Stimulated activated CD4-positive, alpha-beta T cell treated with anti-CD3 and anti-CD28 coated beads, Interleukin-4, amount 100 ng/mL, for 48 hours (primary cell): ENCODE data around the gene UTP15.

Experiments
- DNase-seq, 2 donors: peaks; one replicate each; pipeline ENCODE4 v3.0.0-alpha.2; 2020; ENCODE audit warnings: low read depth in 2 of 2

Gene UTP15, protein sequence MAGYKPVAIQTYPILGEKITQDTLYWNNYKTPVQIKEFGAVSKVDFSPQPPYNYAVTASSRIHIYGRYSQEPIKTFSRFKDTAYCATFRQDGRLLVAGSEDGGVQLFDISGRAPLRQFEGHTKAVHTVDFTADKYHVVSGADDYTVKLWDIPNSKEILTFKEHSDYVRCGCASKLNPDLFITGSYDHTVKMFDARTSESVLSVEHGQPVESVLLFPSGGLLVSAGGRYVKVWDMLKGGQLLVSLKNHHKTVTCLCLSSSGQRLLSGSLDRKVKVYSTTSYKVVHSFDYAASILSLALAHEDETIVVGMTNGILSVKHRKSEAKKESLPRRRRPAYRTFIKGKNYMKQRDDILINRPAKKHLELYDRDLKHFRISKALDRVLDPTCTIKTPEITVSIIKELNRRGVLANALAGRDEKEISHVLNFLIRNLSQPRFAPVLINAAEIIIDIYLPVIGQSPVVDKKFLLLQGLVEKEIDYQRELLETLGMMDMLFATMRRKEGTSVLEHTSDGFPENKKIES

GRCh38 chr5:73565139-73565968 is at the start of gene UTP15, which contains the start of gene ANKRA2:
UTP15 (plus strand) TSS chr5:73565743; CDS start chr5:73567345, 1,602 bp downstream.
ANKRA2 (minus strand) TSS chr5:73565639; CDS start chr5:73562881, 2,758 bp downstream.
- peak; percentile 99 for DNase-seq

- peak; percentile 40 to 41 for DNase-seq
These were observed 45.8 kb upstream of the UTP15 start for GRCh38 chr5:73519531-73520283.

DNA sequence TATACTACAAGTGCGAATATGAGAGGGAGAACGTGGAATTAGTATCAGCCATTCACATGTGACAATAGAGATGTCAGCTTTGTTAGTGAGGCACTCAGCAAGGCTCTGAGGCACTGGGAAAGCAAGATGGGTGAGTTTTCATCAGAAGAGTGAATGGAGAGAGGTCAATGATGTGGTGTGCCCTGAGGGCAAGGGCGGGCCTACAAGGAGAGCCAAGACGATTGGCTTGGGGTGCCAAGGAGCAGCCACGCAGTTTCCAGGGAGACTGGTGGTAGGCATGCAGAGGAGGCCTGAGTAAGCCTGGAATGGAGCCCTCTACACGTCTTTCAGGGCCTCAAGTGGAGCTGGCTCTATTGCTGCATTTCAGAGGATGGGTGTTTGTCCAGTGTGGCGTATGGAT is 42.6 kb upstream of the UTP15 start:
- no peak for DNase-seq

DNA sequence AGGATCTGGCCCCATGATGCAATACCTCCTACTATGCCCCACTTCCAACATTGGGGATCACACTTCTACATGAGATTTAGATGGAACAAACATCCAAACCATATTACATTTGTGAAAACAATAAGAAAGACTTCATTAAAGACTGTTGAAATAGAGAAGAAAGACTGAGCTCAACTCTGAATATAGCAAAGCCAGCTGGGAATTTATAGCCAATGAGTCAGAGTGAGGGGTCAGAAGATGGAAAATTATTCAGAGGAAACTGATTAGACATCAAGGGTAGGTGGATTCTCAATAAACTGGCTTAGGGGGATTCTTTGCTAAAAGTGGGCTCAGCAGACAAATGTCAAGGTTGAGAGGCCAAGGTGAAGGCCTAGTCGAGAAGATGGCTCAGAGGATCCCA is 41.7 kb upstream of the UTP15 start:
- DNase-seq, result no peak

- DNase-seq, result no peak
These were observed 39.8 kb upstream of the UTP15 start for GRCh38 chr5:73525606-73526203.

DNA sequence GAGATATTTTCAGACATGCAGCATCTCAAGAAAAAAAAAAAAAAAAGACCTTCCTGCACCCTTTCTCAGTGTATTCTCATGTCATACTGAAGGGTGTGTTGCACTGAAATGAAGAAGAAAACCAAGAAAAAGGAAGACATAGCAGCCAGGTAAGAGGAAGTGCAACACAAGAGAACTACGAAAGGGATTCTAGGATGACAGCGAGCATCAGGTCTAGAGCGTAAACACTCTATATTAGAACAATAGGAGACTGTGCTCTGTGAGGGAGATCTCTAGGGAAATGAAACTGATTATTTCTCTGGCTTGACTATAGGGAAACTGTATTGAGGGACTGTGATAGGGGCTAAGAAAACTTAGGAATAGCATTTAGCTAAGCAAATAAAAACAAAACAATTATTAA is 37.3 kb upstream of the UTP15 start:
- no peak for DNase-seq

- no peak for DNase-seq
These were observed 36.5 kb upstream of the UTP15 start for GRCh38 chr5:73529081-73529480.

DNA sequence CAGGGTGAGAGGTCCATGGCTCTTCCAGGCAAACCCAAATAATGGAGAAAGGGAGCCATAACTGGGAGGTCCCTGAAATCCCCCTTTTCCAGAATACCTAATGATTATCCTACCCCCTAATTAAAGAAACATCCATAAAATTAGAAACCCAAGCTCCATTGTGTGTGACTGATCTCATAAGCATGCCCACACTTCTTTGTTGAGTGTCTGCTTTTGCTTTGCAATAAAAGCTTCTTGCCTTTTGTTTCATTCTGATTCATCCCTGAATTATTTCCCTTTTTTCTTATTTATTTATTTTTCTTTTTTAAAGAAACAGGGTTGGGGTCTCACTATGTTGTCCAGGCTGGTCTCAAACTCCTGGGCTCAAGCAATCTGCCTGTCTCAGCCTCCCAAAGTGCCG is 34.2 kb upstream of the UTP15 start:
- no peak for DNase-seq

DNA sequence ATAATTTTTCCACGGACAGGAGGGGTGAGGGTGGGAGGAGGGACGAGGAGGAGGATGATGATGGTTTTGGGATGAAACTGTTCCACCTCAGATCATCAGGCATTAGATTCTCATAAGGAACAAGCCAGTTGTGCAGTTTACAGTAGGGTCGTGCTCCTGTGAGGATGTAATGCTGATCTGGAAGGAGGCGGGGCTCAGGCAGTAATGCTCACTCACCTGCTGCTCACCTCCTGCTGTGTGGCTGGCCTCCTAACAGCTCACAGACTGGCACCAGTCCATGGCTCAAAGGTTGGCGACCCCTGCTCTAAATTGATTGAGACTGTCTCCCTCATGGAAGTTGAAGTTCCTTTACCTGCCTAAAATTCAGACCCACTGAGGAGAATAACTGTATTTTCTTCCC is 33.3 kb upstream of the UTP15 start:
- no peak for DNase-seq

DNA sequence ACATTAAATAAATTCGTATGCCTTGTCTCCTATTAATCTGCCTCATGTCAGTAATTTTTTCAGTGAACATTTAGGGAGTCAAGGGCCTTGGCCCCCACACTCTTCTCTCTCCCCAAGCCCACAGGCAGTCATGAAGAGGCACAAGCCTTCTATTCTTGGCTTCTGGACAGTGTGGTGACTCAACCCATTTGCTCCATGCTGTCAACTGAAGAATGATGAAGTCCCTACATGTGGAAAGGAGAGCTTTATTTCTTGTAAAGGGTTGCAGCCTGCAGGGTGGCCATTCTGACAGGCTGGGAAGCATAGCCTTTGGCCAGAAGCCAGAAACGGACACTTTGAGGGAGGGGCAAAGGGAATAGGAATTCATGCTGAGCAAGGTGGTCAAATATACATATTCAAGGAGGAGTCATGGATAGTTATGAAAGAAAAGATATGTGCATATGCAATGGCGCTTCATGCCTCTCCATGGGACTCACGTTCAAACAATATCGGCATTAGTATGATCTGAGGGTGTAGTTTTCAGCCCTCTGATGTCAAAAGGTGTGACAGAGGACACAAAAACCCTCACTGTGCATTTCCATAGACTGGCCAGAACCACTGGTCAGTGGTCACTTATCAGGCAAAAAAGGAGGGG is 31.4 kb upstream of the UTP15 start:
- DNase-seq, result no peak

DNA sequence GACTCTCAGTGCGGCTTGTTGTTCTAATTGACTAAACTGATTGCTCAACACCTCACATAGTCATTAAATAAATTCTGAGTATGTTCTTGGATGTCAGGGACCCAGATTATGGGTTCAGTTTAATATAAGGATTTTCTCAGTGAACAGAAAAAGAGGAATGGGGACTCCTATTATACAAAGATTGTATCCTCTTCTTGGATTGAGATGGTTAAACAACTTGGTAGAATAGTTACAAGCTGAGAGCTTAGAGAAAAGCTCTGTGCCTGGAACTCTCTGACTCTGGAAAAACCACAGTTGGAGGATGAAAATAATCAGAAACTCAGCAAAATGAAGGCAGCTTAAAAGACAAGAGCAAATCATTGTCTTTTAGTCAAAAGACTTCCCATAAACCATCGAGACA is 30.6 kb upstream of the UTP15 start:
- DNase-seq, result no peak

- DNase-seq, result no peak
These were observed 25.8 kb upstream of the UTP15 start for GRCh38 chr5:73539730-73540129.

DNA sequence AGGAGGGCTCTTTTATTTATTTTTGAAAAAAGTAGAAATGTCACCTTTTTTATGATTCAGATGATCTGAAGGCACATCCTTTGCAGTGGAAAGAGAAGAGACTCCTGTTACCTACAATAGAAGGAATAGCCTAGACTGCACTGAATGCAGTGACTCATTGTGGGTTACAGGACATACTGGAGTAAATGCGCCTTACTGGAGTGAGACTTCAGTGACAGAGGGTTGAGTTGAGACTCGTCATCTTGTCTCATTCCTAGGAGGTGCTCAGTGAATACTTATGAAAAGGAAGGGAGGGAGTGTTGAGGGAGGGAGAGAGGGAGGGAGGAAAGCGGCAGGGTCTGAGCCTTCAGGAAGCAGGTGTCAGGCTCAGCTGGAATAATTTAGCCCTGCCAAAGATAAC is 25.4 kb upstream of the UTP15 start:
- no peak for DNase-seq

DNA sequence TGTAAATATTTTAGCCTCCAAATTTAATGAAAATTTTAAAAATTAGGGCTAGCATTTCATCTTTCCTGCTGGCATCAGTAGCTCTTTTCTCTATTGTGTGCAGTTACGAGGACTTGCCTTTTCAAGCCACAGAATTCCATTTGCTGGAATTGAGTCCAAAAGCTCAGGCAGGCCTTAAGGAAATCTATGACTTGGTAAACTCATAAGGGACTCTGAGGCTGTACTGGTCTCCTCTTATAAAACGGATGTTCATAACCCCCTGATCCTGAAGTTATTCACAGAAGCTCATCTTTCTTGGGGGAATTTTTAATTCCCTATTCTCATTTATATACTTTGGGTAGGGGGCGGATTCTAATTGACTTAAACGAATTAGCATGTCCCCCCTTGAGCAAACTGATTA is 23.5 kb upstream of the UTP15 start:
- DNase-seq, result no peak

DNA sequence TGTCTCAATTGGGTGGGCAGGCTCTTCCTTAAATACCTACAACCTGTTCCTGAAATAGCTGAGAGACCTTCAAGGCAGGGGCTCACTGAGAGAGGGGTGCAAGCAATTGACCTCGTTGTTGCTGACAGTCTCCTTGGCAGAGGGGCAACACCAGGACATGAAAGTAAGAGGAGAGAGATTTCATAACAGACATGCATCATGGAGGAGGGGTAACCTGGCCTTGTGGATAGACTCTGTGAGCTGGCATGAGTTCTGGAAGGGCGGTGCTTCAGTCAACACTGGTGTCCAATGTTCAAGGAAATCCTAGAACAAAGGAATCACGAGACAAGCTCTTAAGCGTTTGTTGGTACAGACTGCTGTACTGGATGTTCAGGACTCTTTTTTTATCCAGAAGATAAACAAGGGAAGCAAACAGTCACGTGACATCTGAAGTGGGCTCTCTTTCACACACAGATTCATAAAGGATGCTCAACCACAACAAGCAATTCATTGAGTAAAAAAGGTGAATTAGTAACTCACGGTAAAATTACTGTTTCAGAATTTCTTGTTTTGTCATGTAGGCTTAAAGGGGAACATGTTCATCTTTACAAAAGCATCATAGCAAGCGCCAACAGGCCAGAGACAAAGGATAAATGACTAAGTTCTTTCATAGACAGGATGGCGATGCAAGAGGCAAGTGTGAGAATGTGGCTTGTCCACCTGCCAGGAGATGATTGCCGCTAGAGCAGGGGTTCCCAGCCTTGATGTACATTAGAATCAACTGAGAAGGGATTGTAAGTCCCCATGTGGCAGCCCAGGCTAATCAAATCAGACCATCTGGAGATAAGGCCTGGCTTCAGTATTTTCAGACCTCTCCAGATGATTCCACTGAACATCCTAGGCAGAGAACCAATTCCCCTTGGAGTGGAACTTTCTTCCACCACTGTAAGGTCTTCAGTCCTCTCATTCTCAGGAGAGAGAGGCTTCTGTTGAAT is 20.8 kb upstream of the UTP15 start:
- DNase-seq, result no peak

DNA sequence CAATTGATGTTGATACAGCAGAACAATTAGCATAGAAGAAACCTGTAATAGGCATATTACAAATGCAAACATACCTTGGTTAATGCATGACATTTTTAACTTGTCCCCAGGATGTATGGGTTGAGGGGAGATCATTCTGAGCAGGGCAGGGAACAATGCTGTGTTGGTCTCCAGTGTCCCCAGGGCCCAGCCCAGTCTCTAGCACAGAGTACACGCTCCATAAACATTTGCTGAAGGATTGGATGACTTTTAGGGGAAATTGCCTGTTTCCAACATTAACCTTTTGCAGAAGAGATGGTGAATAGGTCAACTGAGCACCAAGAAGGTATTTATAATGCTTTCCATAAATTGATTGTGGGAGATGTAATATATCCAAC is 20.2 kb upstream of the UTP15 start:
- no peak for DNase-seq

DNA sequence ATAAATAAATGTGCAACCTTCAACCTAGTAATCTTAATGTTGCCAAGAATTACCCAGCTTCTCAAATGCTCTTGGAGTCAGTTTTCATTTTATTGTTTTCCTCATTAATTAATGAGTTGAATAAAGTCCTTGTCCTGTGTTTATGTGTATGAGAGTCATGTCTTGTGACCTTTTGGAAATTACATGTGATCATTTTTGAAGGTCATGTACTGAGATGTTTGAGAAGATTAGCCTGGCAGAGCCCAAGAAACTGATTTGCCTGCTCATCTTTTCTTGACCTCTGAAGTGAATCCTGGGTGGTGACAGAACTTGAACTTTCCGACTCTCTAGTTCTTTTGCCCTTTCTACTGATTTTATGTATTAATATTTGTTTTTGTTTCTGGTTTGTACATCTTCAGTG is 15.5 kb upstream of the UTP15 start:
- DNase-seq, result no peak

- no peak for DNase-seq
These were observed 12.9 kb upstream of the UTP15 start for GRCh38 chr5:73552642-73553041.

GRCh38 chr5:73558950-73559349 is 6.6 kb upstream of the UTP15 start:
- no peak for DNase-seq

DNA sequence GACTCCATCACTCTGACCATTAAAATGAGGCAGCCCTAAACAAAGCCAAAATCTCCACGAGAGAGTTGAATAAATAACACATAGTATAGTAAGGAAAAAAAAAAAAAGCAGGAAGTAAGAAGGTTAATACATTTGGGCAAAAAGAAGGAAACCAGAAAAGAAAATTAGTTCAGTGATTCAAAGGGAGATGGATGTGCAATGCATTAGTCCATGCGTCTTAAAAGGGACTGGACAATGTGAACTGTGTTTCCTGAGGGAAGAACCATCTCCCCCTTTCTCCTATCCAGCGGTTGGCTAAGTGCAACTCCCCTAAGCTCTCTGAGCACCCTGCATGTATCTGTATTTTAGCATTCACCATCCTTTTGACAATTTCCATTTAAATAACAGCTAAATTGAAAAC is 1.5 kb upstream of the UTP15 start:
- no peak for DNase-seq
